IgD-negative memory B cell (primary cell): ENCODE data around the gene ITGA5. TPM values are rescaled to one million over a fixed set of nuclear protein-coding genes. Genes with fewer than 3 reads are reported as not detected.

Experiments
- H3K27ac Mint-ChIP-seq, 3 donors: one replicate each; pipeline ENCODE4 v1.8.0; 2020 to 2022; ENCODE audit warnings: mild to moderate bottlenecking in 3 of 3, mixed read lengths in 3 of 3, moderate library complexity in 1 of 3
- H3K27me3 Mint-ChIP-seq: one replicate; pipeline ENCODE4 v1.8.0; 2021; ENCODE audit warnings: mixed read lengths
- H3K36me3 Mint-ChIP-seq: one replicate; pipeline ENCODE4 v1.8.0; 2020; ENCODE audit warnings: mild to moderate bottlenecking, mixed read lengths
- H3K4me1 Mint-ChIP-seq, 3 donors: one replicate each; pipeline ENCODE4 v1.8.0; 2020 to 2022; ENCODE audit warnings: mixed read lengths in 3 of 3, mild to moderate bottlenecking in 1 of 3
- H3K4me3 Mint-ChIP-seq, 4 donors: one replicate each; pipeline ENCODE4 v1.8.0; 2020 to 2022; ENCODE audit warnings: mild to moderate bottlenecking in 4 of 4, mixed read lengths in 4 of 4, moderate library complexity in 3 of 4
- H3K9me3 Mint-ChIP-seq, 3 donors: one replicate each; pipeline ENCODE4 v1.8.0; 2020 to 2021; ENCODE audit warnings: mixed read lengths in 3 of 3, mild to moderate bottlenecking in 1 of 3
- polyA plus RNA-seq: library from polyadenylated mRNA; unstranded; fragments of 300-500 nt; fragmentation: Illumina TruSeq; gene quantifications from one replicate; pipeline ENCODE4 v1.2.3, GENCODE V29; 2021

Gene ITGA5
- polyA plus RNA-seq, 1 donor from 2014 or later: 1.6 TPM

GRCh38 chr12:54368709-54369596 lies 50.1 kb downstream of the ITGA5 start:
- H3K9me3 Mint-ChIP-seq: no peaks in the 10 kb centered on the region
- no peaks in the 10 kb centered on the region for H3K27me3 Mint-ChIP-seq
- peak overlapping the region; percentile 1 to 91 (median 66) for H3K4me3 Mint-ChIP-seq
- peaks cover 16 to 25% (median 19%) of the 10 kb centered on the region in 3 donors for H3K4me1 Mint-ChIP-seq
- H3K27ac Mint-ChIP-seq: peak overlapping the region in 2 of 3 donors; percentile 4 to 83
- no peaks in the 10 kb centered on the region for H3K36me3 Mint-ChIP-seq

- Mint-ChIP-seq H3K27ac (peak overlapping the region in 1 of 3 donors; percentile 4), H3K27me3 (no peaks in the 10 kb centered on the region)
These were observed 50.9 kb downstream of the ITGA5 start for GRCh38 chr12:54368025-54368708.

GRCh38 chr12:54364413-54364812 lies 54.7 kb downstream of the ITGA5 start, which contains the start of gene GPR84:
TSS of gene GPR84 (minus strand) at chr12:54364486. CDS start at chr12:54363851, 635 bp downstream.
- no peaks in the 10 kb centered on the region for H3K9me3 Mint-ChIP-seq
- H3K4me3 Mint-ChIP-seq: peak within 1 kb of the TSS in 2 of 4 donors; percentile 5 to 9
- H3K27ac Mint-ChIP-seq: peak within 1 kb of the TSS in 2 of 3 donors; percentile 2 to 86

More at GRCh38 chr12:54368025-54368708, 50.9 kb downstream of the ITGA5 start:
- peaks cover 16 to 25% (median 19%) of the 10 kb centered on the region in 3 donors for H3K4me1 Mint-ChIP-seq
- no peaks in the 10 kb centered on the region for H3K36me3 Mint-ChIP-seq
- no peaks in the 10 kb centered on the region for H3K9me3 Mint-ChIP-seq
- H3K4me3 Mint-ChIP-seq: peak overlapping the region; percentile 1 to 91 (median 65)

GRCh38 chr12:54363618-54364017 lies 55.4 kb downstream of the ITGA5 start:
- Mint-ChIP-seq H3K4me1 (peaks cover 11 to 21% (median 15%) of the 10 kb centered on the region in 3 donors), H3K27me3 (no peaks in the 10 kb centered on the region), H3K4me3 (no peak overlapping the region), H3K27ac (peak overlapping the region in 1 of 3 donors; percentile 86), H3K36me3 (no peaks in the 10 kb centered on the region), H3K9me3 (no peaks in the 10 kb centered on the region)

More at GRCh38 chr12:54364413-54364812, 54.7 kb downstream of the ITGA5 start, which contains the start of gene GPR84:
- H3K4me1 Mint-ChIP-seq: peaks cover 18 to 25% (median 19%) of the 10 kb centered on the region in 3 donors
- no peaks in the 10 kb centered on the region for H3K36me3 Mint-ChIP-seq
- H3K27me3 Mint-ChIP-seq: no peaks in the 10 kb centered on the region

GRCh38 chr12:54363047-54363446 lies 56.0 kb downstream of the ITGA5 start:
- Mint-ChIP-seq H3K4me1 (peaks cover 7 to 16% (median 9%) of the 10 kb centered on the region in 3 donors), H3K9me3 (no peaks in the 10 kb centered on the region), H3K27me3 (no peaks in the 10 kb centered on the region), H3K4me3 (no peak overlapping the region), H3K27ac (peak overlapping the region in 1 of 3 donors; percentile 86), H3K36me3 (no peaks in the 10 kb centered on the region)

- peak overlapping the region in 1 of 3 donors; percentile 43 for H3K27ac Mint-ChIP-seq
- H3K27me3 Mint-ChIP-seq: no peaks in the 10 kb centered on the region
- peak overlapping the region in 3 of 4 donors; percentile 39 to 71 (median 58) for H3K4me3 Mint-ChIP-seq
- peaks cover 6 to 8% (median 7%) of the 10 kb centered on the region in 3 donors for H3K4me1 Mint-ChIP-seq
- no peaks in the 10 kb centered on the region for H3K9me3 Mint-ChIP-seq
- H3K36me3 Mint-ChIP-seq: no peaks in the 10 kb centered on the region
These were observed 58.2 kb downstream of the ITGA5 start for GRCh38 chr12:54360717-54361456.

- H3K27ac Mint-ChIP-seq: peak overlapping the region in 1 of 3 donors; percentile 43
- H3K4me1 Mint-ChIP-seq: peaks cover 6 to 8% (median 7%) of the 10 kb centered on the region in 3 donors
- peak overlapping the region in 1 of 4 donors; percentile 67 for H3K4me3 Mint-ChIP-seq
- no peaks in the 10 kb centered on the region for H3K36me3 Mint-ChIP-seq
- H3K9me3 Mint-ChIP-seq: no peaks in the 10 kb centered on the region
- H3K27me3 Mint-ChIP-seq: no peaks in the 10 kb centered on the region
These were observed 59.2 kb downstream of the ITGA5 start for GRCh38 chr12:54359762-54360351.

- Mint-ChIP-seq H3K27me3 (no peaks in the 10 kb centered on the region), H3K4me3 (no peak overlapping the region), H3K36me3 (no peaks in the 10 kb centered on the region), H3K9me3 (no peaks in the 10 kb centered on the region), H3K27ac (no peak overlapping the region), H3K4me1 (peaks cover under 1 to 3% (median 1%) of the 10 kb centered on the region in 3 donors)
These were observed 59.9 kb downstream of the ITGA5 start for GRCh38 chr12:54358945-54359761.

- Mint-ChIP-seq H3K4me3 (no peak overlapping the region), H3K9me3 (no peaks in the 10 kb centered on the region), H3K36me3 (no peaks in the 10 kb centered on the region), H3K4me1 (peaks cover 0 to 3% (median 1%) of the 10 kb centered on the region in 3 donors), H3K27ac (no peak overlapping the region), H3K27me3 (no peaks in the 10 kb centered on the region)
These were observed 60.7 kb downstream of the ITGA5 start for GRCh38 chr12:54358191-54358944.

GRCh38 chr12:54357506-54358190 lies 61.4 kb downstream of the ITGA5 start:
- no peak overlapping the region for H3K27ac Mint-ChIP-seq
- H3K36me3 Mint-ChIP-seq: no peaks in the 10 kb centered on the region
- no peaks in the 10 kb centered on the region for H3K27me3 Mint-ChIP-seq
- no peaks in the 10 kb centered on the region for H3K9me3 Mint-ChIP-seq
- H3K4me1 Mint-ChIP-seq: peaks cover 0 to 3% (median 1%) of the 10 kb centered on the region in 3 donors
- H3K4me3 Mint-ChIP-seq: no peak overlapping the region

- Mint-ChIP-seq H3K27ac (no peak overlapping the region), H3K9me3 (no peaks in the 10 kb centered on the region), H3K4me1 (peaks cover 0 to 3% (median 1%) of the 10 kb centered on the region in 3 donors), H3K4me3 (peak overlapping the region in 1 of 4 donors; percentile 13), H3K36me3 (no peaks in the 10 kb centered on the region), H3K27me3 (no peaks in the 10 kb centered on the region)
These were observed 62.1 kb downstream of the ITGA5 start for GRCh38 chr12:54356951-54357356.

GRCh38 chr12:54356228-54356627 lies 62.8 kb downstream of the ITGA5 start:
- Mint-ChIP-seq H3K9me3 (no peaks in the 10 kb centered on the region), H3K27me3 (no peaks in the 10 kb centered on the region), H3K4me1 (peaks cover 0 to 3% (median 1%) of the 10 kb centered on the region in 3 donors), H3K4me3 (peak overlapping the region in 1 of 4 donors; percentile 13), H3K27ac (no peak overlapping the region), H3K36me3 (no peaks in the 10 kb centered on the region)
